T-cell (primary cell): Measurements from ENCODE around the gene ABTB2. TPM values are rescaled to one million over a fixed set of nuclear protein-coding genes. Genes with fewer than 3 reads are reported as not detected.

Experiments used
- ATAC-seq, 4 experiments: fragments of 200-7000 bp in 3 of 4; fragments of 150-1000 bp in 1 of 4; cut with Tn5 transposase; replicated peaks in 1 of 4; 1 replicate in 3 of 4; 2 replicates in 1 of 4; pipeline ENCODE4 v1.10.0; 2021; ENCODE audit warnings: moderate library complexity in 3 of 4, mild to moderate bottlenecking in 2 of 4, moderate number of reproducible peaks in 1 of 4
- CTCF ChIA-PET, 2 donors: fragments of 300-600 bp; sonication (Branson Sonifier 250); formaldehyde crosslinking; loops; one replicate each; lab custom pipeline; 2022; ENCODE audit warnings: antibody characterized with exemption in 2 of 2; lab: Charles Lee
- POLR2A ChIA-PET, 2 donors: fragments of 300-600 bp; sonication (Branson Sonifier 250); formaldehyde crosslinking; loops; one replicate each; lab custom pipeline; 2022; ENCODE audit warnings: antibody characterized with exemption in 2 of 2; lab: Charles Lee
- DNase-seq, 35 experiments: peaks; one replicate each; pipeline versions ENCODE4 v3.0.0 to v3.0.0-alpha.2; 2013 to 2023
- H3K27ac ChIP-seq: one replicate; pipeline ENCODE4 v1.5.1; 2013; ENCODE audit warnings: low read length
- H3K27me3 ChIP-seq, 2 experiments: replicated peaks in 1 of 2; 1 replicate in 1 of 2; 2 replicates in 1 of 2; pipeline versions ENCODE4 v1.6.1 to v1.7.0; 2013; ENCODE audit warnings: low read length in 1 of 2, mixed read lengths in 1 of 2; ENCODE audit not compliant: control insufficient read depth in 2 of 2, insufficient read depth in 2 of 2; ENCODE audit errors: extremely low read depth in 1 of 2
- H3K36me3 ChIP-seq, 2 donors: 1 replicate in 1 of 2; 2 replicates in 1 of 2; pipeline versions ENCODE4 v1.6.1 to v1.7.0; 2013; ENCODE audit warnings: low read length in 1 of 2; ENCODE audit not compliant: control insufficient read depth in 2 of 2, insufficient read depth in 1 of 2; ENCODE audit errors: extremely low read depth in 1 of 2
- H3K4me1 ChIP-seq, 2 experiments: 1 replicate in 1 of 2; 2 replicates in 1 of 2; pipeline versions ENCODE4 v1.6.1 to v1.7.0; 2013; ENCODE audit warnings: low read length in 2 of 2, mixed read lengths in 1 of 2; ENCODE audit not compliant: insufficient read depth in 2 of 2, control insufficient read depth in 1 of 2; ENCODE audit errors: extremely low read depth in 1 of 2
- H3K4me3 ChIP-seq, 2 donors: 1 replicate in 1 of 2; 2 replicates in 1 of 2; pipeline versions ENCODE4 v1.5.1 to v1.7.0; 2013; ENCODE audit warnings: mild to moderate bottlenecking in 2 of 2, low read length in 1 of 2, moderate library complexity in 1 of 2; ENCODE audit not compliant: control insufficient read depth in 1 of 2; ENCODE audit errors: extremely low read depth in 1 of 2
- H3K9me3 ChIP-seq: 2 replicates; pipeline ENCODE4 v1.7.0; 2013
- H3K27ac Mint-ChIP-seq, 2 donors: one replicate each; pipeline ENCODE4 v1.8.0; 2020 to 2021; ENCODE audit warnings: mild to moderate bottlenecking in 2 of 2, mixed read lengths in 2 of 2
- H3K27me3 Mint-ChIP-seq, 2 donors: one replicate each; pipeline ENCODE4 v1.8.0; 2021 to 2022; ENCODE audit warnings: mixed read lengths in 2 of 2
- H3K36me3 Mint-ChIP-seq: one replicate; pipeline ENCODE4 v1.8.0; 2021; ENCODE audit warnings: mixed read lengths
- H3K4me1 Mint-ChIP-seq, 3 donors: one replicate each; pipeline ENCODE4 v1.8.0; 2020 to 2022; ENCODE audit warnings: mixed read lengths in 3 of 3, mild to moderate bottlenecking in 1 of 3
- H3K4me3 Mint-ChIP-seq, 3 donors: one replicate each; pipeline ENCODE4 v1.8.0; 2020 to 2022; ENCODE audit warnings: mild to moderate bottlenecking in 3 of 3, mixed read lengths in 3 of 3, moderate library complexity in 3 of 3
- H3K9me3 Mint-ChIP-seq, 3 donors: one replicate each; pipeline ENCODE4 v1.8.0; 2020 to 2022; ENCODE audit warnings: mixed read lengths in 3 of 3
- WGBS: methylation state at CpG from one replicate; pipeline ENCODE4 v1.1.5; 2013; ENCODE audit warnings: missing lambda C conversion rate; ENCODE audit not compliant: insufficient coverage; 5-methylcytosine and 5-hydroxymethylcytosine counted together
- total RNA-seq, 35 experiments: library from RNA in 6 of 35; stranded (reverse) in 6 of 35; fragments of 120-200 nt in 1 of 35; gene quantifications; one replicate each; pipeline versions ENCODE4 v1.2.1 to v1.2.4 and lab custom pipeline; 2013 to 2026

The ABTB2 gene
- total RNA-seq, 5 donors from 2014 or later (not counting 1 experiment from before 2014, with no cell fraction given) = 0.50 to 0.93 (median 0.82) TPM

GRCh38 chr11:34358258-34358727, 483 bp upstream of the ABTB2 start:
- ChIA-PET CTCF (interaction anchor here (0.5 to 2.8 kb wide), 19 partner anchors 10 to 751 kb away, joined by 3 to 14 read pairs (median 3); partner anchors contain the start of gene NAT10 (in 1 of the 2)), POLR2A (interaction anchor here in 1 of 2 donors (0.6 to 0.7 kb wide), 3 partner anchors 38 to 1775 kb away, joined by 3 to 5 read pairs (median 3); no protein-coding TSS in a partner anchor)
- Histone ChIP-seq H3K4me1 (peaks cover 0 to 29% of the 10 kb centered on the region in 2 experiments), H3K27me3 (peaks cover 5 to 32% of the 10 kb centered on the region in 2 experiments), H3K4me3 (peak overlapping the region; percentile 74), H3K36me3 (no peaks in the 10 kb centered on the region), H3K27ac (peak overlapping the region; percentile 58), H3K9me3 (no peaks in the 10 kb centered on the region)
- peak in 6 of 35 experiments; percentile 3 to 48 (median 24) for DNase-seq
- Mint-ChIP-seq H3K27me3 (peaks cover 35 to 48% of the 10 kb centered on the region in 2 donors), H3K27ac (peak overlapping the region; percentile 56 to 79), H3K36me3 (peaks cover 5% of the 10 kb centered on the region), H3K4me1 (peaks cover 21 to 29% (median 25%) of the 10 kb centered on the region in 3 donors), H3K9me3 (no peaks in the 10 kb centered on the region), H3K4me3 (peak overlapping the region; percentile 76 to 83 (median 79))
- peak; percentile 24 to 35 (median 31) for ATAC-seq
- 1% methylated on average over 11 of the region's 25 CpGs for WGBS

DNA sequence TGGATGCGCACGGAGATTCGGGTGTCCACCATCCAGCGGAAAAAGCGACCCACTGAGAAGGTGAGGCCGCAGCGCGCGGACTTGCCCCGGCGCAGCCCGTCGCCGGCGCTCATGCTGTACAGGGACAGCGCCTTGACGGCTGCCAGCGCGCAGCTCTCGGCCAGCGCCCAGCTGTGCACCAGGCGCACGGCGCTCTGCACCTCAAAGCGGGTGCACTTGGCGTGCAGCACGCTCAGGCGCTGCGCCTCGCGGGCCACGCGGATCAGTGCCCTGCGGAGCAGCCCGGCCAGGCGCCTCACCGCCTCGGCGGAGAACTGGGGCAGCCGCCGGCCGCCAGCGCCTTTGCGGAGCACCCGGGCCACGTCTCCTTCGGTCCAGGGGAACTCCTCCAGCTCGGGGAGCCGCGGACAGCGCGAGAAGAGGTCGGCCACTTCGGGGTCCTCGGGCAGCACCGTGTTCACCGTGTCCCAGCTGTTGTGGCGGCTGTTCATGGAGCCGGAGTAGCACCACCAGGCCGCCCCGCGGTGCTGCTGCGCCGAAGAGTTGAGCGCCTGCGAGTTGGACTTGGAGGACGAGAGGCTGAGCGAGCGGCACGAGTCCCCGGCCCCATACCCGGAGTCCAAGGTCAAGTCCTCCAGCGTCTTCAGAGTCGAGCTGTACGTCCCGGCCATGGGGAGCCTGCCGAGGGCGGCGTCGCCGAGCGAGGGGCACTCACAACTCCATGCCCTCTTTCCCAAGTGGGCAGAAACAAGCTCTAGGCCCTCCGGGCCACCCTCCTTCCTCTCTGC, 703 bp downstream of the ABTB2 start:
- Mint-ChIP-seq H3K4me1 (peaks cover 21 to 29% (median 25%) of the 10 kb centered on the region in 3 donors), H3K36me3 (peaks cover 5% of the 10 kb centered on the region), H3K27me3 (peaks cover 35 to 53% of the 10 kb centered on the region in 2 donors), H3K9me3 (no peaks in the 10 kb centered on the region), H3K27ac (no peak overlapping the region), H3K4me3 (peak overlapping the region; percentile 76 to 83 (median 79))
- 1% methylated on average over 83 of the region's 83 CpGs for WGBS
- ATAC-seq (peak; percentile 21 to 35 (median 28)), DNase-seq (peak; percentile 6 to 64 (median 37))
- no peaks in the 10 kb centered on the region for H3K36me3 ChIP-seq
- CTCF ChIA-PET = interaction anchor here (0.6 to 2.8 kb wide), 18 partner anchors 9 to 550 kb away, joined by 3 to 14 read pairs (median 3); partner anchors contain the start of genes CAT (in 1 of the 2) and NAT10 (in 1 of the 2)
- no peak overlapping the region for H3K27ac ChIP-seq
- peaks cover 0 to 29% of the 10 kb centered on the region in 2 experiments for H3K4me1 ChIP-seq
- H3K27me3 ChIP-seq = peaks cover 5 to 34% of the 10 kb centered on the region in 2 experiments
- H3K9me3 ChIP-seq = no peaks in the 10 kb centered on the region
- POLR2A ChIA-PET = interaction anchor here in 1 of 2 donors (0.6 kb wide), 1 partner anchor 105 kb away, joined by 3 read pairs; no protein-coding TSS in a partner anchor
- peak overlapping the region; percentile 67 to 74 for H3K4me3 ChIP-seq

GRCh38 chr11:34356576-34356912, 1.3 kb downstream of the ABTB2 start:
- Histone ChIP-seq H3K27ac (no peak overlapping the region), H3K4me1 (peaks cover 0 to 29% of the 10 kb centered on the region in 2 experiments), H3K9me3 (no peaks in the 10 kb centered on the region), H3K4me3 (peak overlapping the region in 1 of 2 donors; percentile 67), H3K36me3 (no peaks in the 10 kb centered on the region), H3K27me3 (peaks cover 5 to 34% of the 10 kb centered on the region in 2 experiments)
- 12% methylated on average over 18 of the region's 19 CpGs for WGBS
- H3K4me1 Mint-ChIP-seq = peaks cover 21 to 29% (median 25%) of the 10 kb centered on the region in 3 donors
- ATAC-seq = no peak
- peaks cover 40 to 55% of the 10 kb centered on the region in 2 donors for H3K27me3 Mint-ChIP-seq
- no peak overlapping the region for H3K27ac Mint-ChIP-seq
- peaks cover 5% of the 10 kb centered on the region for H3K36me3 Mint-ChIP-seq
- H3K4me3 Mint-ChIP-seq = peak overlapping the region; percentile 60 to 83 (median 79)
- ChIA-PET CTCF (interaction anchor here (1.3 to 2.8 kb wide), 4 partner anchors 82 to 360 kb away, joined by 3 to 10 read pairs (median 4); partner anchors contain the start of gene CAT (in 1 of the 2)), POLR2A (no interaction called here)
- peak in 5 of 35 experiments; percentile 2 to 24 (median 7) for DNase-seq
- no peaks in the 10 kb centered on the region for H3K9me3 Mint-ChIP-seq

GRCh38 chr11:34356130-34356529, 1.7 kb downstream of the ABTB2 start:
- Mint-ChIP-seq H3K4me3 (peak overlapping the region; percentile 60 to 83 (median 79)), H3K9me3 (no peaks in the 10 kb centered on the region), H3K27me3 (peaks cover 43 to 56% of the 10 kb centered on the region in 2 donors), H3K36me3 (peaks cover 5% of the 10 kb centered on the region), H3K27ac (no peak overlapping the region), H3K4me1 (peaks cover 21 to 29% (median 25%) of the 10 kb centered on the region in 3 donors)
- Histone ChIP-seq H3K4me1 (peaks cover 0 to 29% of the 10 kb centered on the region in 2 experiments), H3K36me3 (no peaks in the 10 kb centered on the region), H3K4me3 (peak overlapping the region in 1 of 2 donors; percentile 67), H3K27ac (no peak overlapping the region), H3K9me3 (no peaks in the 10 kb centered on the region), H3K27me3 (peaks cover 5 to 34% of the 10 kb centered on the region in 2 experiments)
- no peak for ATAC-seq
- 0% methylated on average over 2 of the region's 7 CpGs for WGBS
- ChIA-PET POLR2A (no interaction called here), CTCF (interaction anchor here in 1 of 2 donors (0.5 to 1.7 kb wide), 3 partner anchors 182 to 486 kb away, joined by 3 to 6 read pairs (median 3); no protein-coding TSS in a partner anchor)
- DNase-seq = no peak

DNA sequence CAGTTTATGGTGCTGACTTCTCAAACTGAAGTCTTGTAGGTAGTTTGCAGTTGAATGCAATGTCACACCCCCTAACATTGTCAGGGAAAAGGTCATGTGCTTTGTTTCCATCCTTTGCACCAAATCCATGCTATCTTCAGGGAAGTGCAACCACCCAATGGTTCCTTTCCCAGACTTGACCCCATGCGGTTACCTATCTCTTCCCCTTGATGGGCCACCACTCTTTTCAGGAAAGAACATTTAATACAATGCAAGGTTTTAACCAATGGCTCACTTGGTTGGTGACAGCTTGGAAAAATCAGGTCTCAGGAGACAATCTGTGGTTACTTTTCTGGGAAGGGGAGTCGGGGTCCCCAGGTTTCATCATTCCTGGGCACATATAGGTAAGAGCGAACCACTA, 2.1 kb downstream of the ABTB2 start:
- Mint-ChIP-seq H3K9me3 (no peaks in the 10 kb centered on the region), H3K4me1 (peaks cover 21 to 29% (median 25%) of the 10 kb centered on the region in 3 donors), H3K27ac (no peak overlapping the region), H3K36me3 (peaks cover 5% of the 10 kb centered on the region), H3K27me3 (peaks cover 40 to 52% of the 10 kb centered on the region in 2 donors), H3K4me3 (peak overlapping the region in 2 of 3 donors; percentile 60 to 79)
- ATAC-seq (no peak), DNase-seq (no peak)
- no CpG with 5 or more reads among the region's 3 CpGs for WGBS
- H3K9me3 ChIP-seq = no peaks in the 10 kb centered on the region
- H3K36me3 ChIP-seq = no peaks in the 10 kb centered on the region
- peaks cover 0 to 29% of the 10 kb centered on the region in 2 experiments for H3K4me1 ChIP-seq
- H3K27me3 ChIP-seq = peaks cover 5 to 34% of the 10 kb centered on the region in 2 experiments
- ChIA-PET POLR2A (interaction anchor here in 1 of 2 donors (0.5 kb wide), 1 partner anchor 245 kb away, joined by 5 read pairs; no protein-coding TSS in a partner anchor), CTCF (interaction anchor here in 1 of 2 donors (0.5 to 1.7 kb wide), 3 partner anchors 181 to 486 kb away, joined by 3 to 6 read pairs (median 3); no protein-coding TSS in a partner anchor)
- H3K4me3 ChIP-seq = peak overlapping the region in 1 of 2 donors; percentile 11
- no peak overlapping the region for H3K27ac ChIP-seq

DNA sequence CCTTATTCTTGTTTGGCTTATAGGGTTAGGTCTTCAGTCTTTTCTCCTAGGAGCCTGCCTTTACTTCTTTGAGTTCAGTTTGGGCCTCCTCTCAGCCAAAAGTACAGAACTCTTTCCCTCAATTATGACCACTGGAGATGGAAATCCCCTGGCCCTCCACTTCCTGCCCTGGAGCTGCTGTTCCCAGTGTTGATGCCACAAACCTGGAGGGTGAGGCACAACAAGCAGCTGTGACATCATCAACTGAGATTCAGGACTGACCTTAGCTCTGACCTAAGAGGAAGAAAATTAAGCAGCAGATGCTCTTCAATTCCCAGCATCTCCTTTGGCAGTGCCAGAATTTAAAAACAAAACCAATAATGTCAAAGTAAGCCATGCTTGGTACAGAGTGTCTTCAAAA, 3.0 kb downstream of the ABTB2 start:
- no peak overlapping the region for H3K27ac Mint-ChIP-seq
- H3K4me3 Mint-ChIP-seq = peak overlapping the region in 1 of 3 donors; percentile 2
- Histone ChIP-seq H3K9me3 (no peaks in the 10 kb centered on the region), H3K27me3 (peaks cover 5 to 34% of the 10 kb centered on the region in 2 experiments), H3K4me3 (no peak overlapping the region), H3K36me3 (no peaks in the 10 kb centered on the region), H3K27ac (no peak overlapping the region), H3K4me1 (peaks cover 0 to 29% of the 10 kb centered on the region in 2 experiments)
- H3K9me3 Mint-ChIP-seq = no peaks in the 10 kb centered on the region
- POLR2A ChIA-PET = interaction anchor here in 1 of 2 donors (0.8 kb wide), 1 partner anchor 8 kb away, joined by 3 read pairs; no protein-coding TSS in a partner anchor
- DNase-seq = no peak
- no peak for ATAC-seq
- peaks cover 5% of the 10 kb centered on the region for H3K36me3 Mint-ChIP-seq
- peaks cover 21 to 29% (median 25%) of the 10 kb centered on the region in 3 donors for H3K4me1 Mint-ChIP-seq
- CTCF ChIA-PET = no interaction called here
- peaks cover 38 to 49% of the 10 kb centered on the region in 2 donors for H3K27me3 Mint-ChIP-seq
